ENCODE data around the gene ALDH1L2.

ALDH1L2 gene

DNA sequence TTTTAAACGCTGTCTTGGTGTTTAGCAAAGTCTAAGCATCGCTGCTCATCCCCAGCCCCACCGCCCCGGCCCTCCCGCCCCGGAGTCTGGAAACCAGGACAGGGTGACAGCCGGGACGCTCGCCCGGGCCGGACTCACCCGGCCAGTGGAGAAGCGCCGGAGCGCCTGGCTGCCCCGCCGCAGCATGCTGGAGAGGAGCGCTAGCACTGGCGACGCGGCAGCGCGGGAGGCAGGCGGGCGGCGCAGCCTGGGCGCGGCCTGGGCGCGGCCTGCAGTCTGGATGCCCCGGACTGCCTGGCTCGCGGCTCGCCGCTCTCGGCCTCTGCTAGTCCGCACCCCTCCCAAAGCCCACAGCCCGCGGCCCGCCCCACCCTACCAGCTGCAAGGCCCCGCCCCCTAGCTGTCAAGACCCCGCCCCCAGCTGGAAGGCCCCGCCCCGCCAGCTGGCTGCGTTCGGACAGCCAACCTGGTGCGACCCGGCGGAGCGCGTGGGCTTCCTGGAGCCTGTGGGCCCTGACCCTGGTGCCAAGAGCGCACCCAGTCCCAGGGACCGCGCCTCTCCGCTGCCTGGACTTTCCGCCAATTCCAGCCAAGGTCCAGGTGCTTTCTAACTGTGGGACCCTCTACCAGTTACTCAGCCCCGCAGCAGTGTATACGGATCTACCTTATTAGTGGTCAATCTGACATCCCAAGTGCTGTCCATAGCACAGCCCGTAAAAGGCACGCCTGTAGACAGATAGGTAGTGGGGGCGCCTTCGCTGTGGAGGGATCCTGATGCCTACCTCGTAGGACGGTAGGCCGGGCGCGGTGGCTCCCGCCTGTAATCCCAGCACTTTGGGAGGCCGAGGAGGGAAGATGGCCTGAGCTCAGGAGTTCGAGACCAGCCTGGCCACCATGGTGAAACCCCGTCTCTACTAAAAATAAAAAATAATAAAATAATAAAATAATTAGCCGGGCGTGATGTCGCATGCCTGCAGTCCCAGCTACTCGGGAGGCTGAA lies at the start of gene ALDH1L2:
TSS of gene ALDH1L2 (minus strand) at position 208 of the 1,000 bp plus-strand sequence. CDS start at position 186, 22 bp downstream.
- no peak within 1 kb of the TSS for H3K4me2 ChIP-seq (ENCODE audit: low read length)
- H3K9me2 ChIP-seq (ENCODE audit: low read depth, low read length) = no peaks in the 10 kb centered on the region

DNA sequence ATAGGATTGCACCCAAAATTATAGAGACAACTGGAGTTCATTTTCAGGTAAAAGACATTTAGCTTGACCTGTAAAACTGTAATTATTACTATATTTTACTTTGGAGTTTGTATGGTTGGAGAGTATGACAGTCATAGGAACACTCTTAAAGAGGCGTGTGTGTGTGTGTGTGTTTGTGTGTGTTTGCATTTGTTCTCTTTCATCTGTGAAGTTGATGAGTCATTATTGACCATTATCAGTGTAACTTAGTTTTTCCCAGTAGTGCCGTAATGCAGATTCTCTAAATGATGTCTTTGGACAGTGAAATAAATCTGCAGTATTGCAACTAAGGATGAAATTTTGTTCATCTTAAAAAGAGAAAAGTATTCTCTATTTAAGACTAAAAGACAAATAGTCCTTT lies 36.3 kb upstream of the ALDH1L2 start:
- H3K9me3 ChIP-seq (ENCODE audit: low read length) = no peaks in the 10 kb centered on the region
- H3F3A ChIP-seq (ENCODE audit: insufficient read depth, low read length) = no peaks in the 10 kb centered on the region
- peaks cover 64% of the 10 kb centered on the region for H3K36me3 ChIP-seq (ENCODE audit: insufficient read depth, low read length)
- no peaks in the 10 kb centered on the region for H4K20me1 ChIP-seq (ENCODE audit: insufficient read depth, low read length)
- no peaks in the 10 kb centered on the region for H3K9me2 ChIP-seq (ENCODE audit: low read depth, low read length)
- no peak overlapping the region for H2AFZ ChIP-seq (ENCODE audit: low read length)
- H3K27ac ChIP-seq (ENCODE audit: low read depth, low read length, poor library complexity, severe bottlenecking) = no peak overlapping the region
- H3K4me3 ChIP-seq (ENCODE audit: low read depth, low read length, poor library complexity, severe bottlenecking) = no peak overlapping the region
- no peaks in the 10 kb centered on the region for H3K79me2 ChIP-seq (ENCODE audit: insufficient read depth, low read length)
- no peaks in the 10 kb centered on the region for H3K4me1 ChIP-seq (ENCODE audit: insufficient read depth, low read length, severe bottlenecking)
- no peaks in the 10 kb centered on the region for H3K27me3 ChIP-seq (ENCODE audit: insufficient read depth, low read length)
- no peak overlapping the region for H3K4me2 ChIP-seq (ENCODE audit: low read length)
- TF ChIP-seq, protein P1, sequence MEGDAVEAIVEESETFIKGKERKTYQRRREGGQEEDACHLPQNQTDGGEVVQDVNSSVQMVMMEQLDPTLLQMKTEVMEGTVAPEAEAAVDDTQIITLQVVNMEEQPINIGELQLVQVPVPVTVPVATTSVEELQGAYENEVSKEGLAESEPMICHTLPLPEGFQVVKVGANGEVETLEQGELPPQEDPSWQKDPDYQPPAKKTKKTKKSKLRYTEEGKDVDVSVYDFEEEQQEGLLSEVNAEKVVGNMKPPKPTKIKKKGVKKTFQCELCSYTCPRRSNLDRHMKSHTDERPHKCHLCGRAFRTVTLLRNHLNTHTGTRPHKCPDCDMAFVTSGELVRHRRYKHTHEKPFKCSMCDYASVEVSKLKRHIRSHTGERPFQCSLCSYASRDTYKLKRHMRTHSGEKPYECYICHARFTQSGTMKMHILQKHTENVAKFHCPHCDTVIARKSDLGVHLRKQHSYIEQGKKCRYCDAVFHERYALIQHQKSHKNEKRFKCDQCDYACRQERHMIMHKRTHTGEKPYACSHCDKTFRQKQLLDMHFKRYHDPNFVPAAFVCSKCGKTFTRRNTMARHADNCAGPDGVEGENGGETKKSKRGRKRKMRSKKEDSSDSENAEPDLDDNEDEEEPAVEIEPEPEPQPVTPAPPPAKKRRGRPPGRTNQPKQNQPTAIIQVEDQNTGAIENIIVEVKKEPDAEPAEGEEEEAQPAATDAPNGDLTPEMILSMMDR (IDR thresholded peaks at IDR 0.05; ENCODE audit: low read length) = no peak
- no peak for TF ChIP-seq EZH2 (IDR thresholded peaks at IDR 0.05; ENCODE audit: borderline replicate concordance, low read length)
- no peak overlapping the region for H3K9ac ChIP-seq (ENCODE audit: low read length)

More for the DNA sequence above, at the start of gene ALDH1L2:
- no peak within 1 kb of the TSS for H3K27ac ChIP-seq (ENCODE audit: low read depth, low read length, poor library complexity, severe bottlenecking)
- no peaks in the 10 kb centered on the region for H3K9me3 ChIP-seq (ENCODE audit: low read length)
- no peaks in the 10 kb centered on the region for H3K79me2 ChIP-seq (ENCODE audit: insufficient read depth, low read length)
- no peak within 1 kb of the TSS for H3K9ac ChIP-seq (ENCODE audit: low read length)
- no peaks in the 10 kb centered on the region for H3K4me1 ChIP-seq (ENCODE audit: insufficient read depth, low read length, severe bottlenecking)
- no peaks in the 10 kb centered on the region for H3F3A ChIP-seq (ENCODE audit: insufficient read depth, low read length)
- no peak for TF ChIP-seq EZH2 (IDR thresholded peaks at IDR 0.05; ENCODE audit: borderline replicate concordance, low read length)
- TF ChIP-seq, protein P1 (IDR thresholded peaks at IDR 0.05; ENCODE audit: low read length) = no peak
- H3K4me3 ChIP-seq (ENCODE audit: low read depth, low read length, poor library complexity, severe bottlenecking) = no peak within 1 kb of the TSS
- H3K27me3 ChIP-seq (ENCODE audit: insufficient read depth, low read length) = no peaks in the 10 kb centered on the region
- no peaks in the 10 kb centered on the region for H3K36me3 ChIP-seq (ENCODE audit: insufficient read depth, low read length)
- no peak within 1 kb of the TSS for H2AFZ ChIP-seq (ENCODE audit: low read length)
- no peaks in the 10 kb centered on the region for H4K20me1 ChIP-seq (ENCODE audit: insufficient read depth, low read length)

DNA sequence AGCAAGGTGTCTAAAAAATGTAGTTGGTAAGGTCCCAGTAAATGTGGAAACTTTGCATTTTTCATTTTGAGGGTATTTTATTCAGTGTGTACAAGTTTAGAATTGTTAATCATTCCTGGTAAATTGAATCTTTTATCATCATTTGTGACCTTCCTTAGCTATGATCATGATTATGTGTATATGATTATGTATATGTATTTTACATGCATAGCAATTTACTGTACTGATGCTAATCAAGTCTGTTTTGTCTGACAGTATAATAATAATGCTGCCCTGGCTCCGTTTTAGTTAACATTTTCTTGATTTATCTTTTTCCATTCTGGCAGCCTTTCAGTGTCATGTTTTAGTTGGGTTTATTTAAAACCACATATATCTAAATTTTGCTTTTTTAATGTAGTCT lies 32.7 kb upstream of the ALDH1L2 start:
- no peaks in the 10 kb centered on the region for H3K4me1 ChIP-seq (ENCODE audit: insufficient read depth, low read length, severe bottlenecking)

More for the DNA sequence above, 32.7 kb upstream of the ALDH1L2 start:
- Histone ChIP-seq H3K79me2 (ENCODE audit: insufficient read depth, low read length) (peaks cover 12% of the 10 kb centered on the region; the same call in 1 of the 2 replicates), H3F3A (ENCODE audit: insufficient read depth, low read length) (no peaks in the 10 kb centered on the region), H2AFZ (ENCODE audit: low read length) (no peak overlapping the region), H3K9me2 (ENCODE audit: low read depth, low read length) (no peaks in the 10 kb centered on the region), H3K9ac (ENCODE audit: low read length) (no peak overlapping the region), H3K36me3 (ENCODE audit: insufficient read depth, low read length) (peaks cover 78% of the 10 kb centered on the region), H3K4me2 (ENCODE audit: low read length) (no peak overlapping the region), H4K20me1 (ENCODE audit: insufficient read depth, low read length) (no peaks in the 10 kb centered on the region), H3K9me3 (ENCODE audit: low read length) (no peaks in the 10 kb centered on the region), H3K27me3 (ENCODE audit: insufficient read depth, low read length) (no peaks in the 10 kb centered on the region), H3K27ac (ENCODE audit: low read depth, low read length, poor library complexity, severe bottlenecking) (no peak overlapping the region), H3K4me3 (ENCODE audit: low read depth, low read length, poor library complexity, severe bottlenecking) (no peak overlapping the region)
- no peak for TF ChIP-seq EZH2 (IDR thresholded peaks at IDR 0.05; ENCODE audit: borderline replicate concordance, low read length)
- TF ChIP-seq, protein P1 (IDR thresholded peaks at IDR 0.05; ENCODE audit: low read length) = no peak
